WI38 (cell line): ENCODE data around the gene GLRA3.
"Not testable (repeated sequence)": the region's sequence is repeated elsewhere in the genome, so short reads cannot be mapped to it uniquely, and the experiment has no call there.

Experiments used
- H3K4me3 ChIP-seq: 2 replicates; pipeline ENCODE4 v1.5.1; 2011; ENCODE audit warnings: low read depth, mild to moderate bottlenecking, control low read depth, low read length
- TF ChIP-seq, protein P1 (sequence below): IDR thresholded peaks from 2 replicates; pipeline ENCODE4 v1.5.1; 2012; ENCODE audit warnings: low read depth, mild to moderate bottlenecking, control low read depth, low read length

The GLRA3 gene

DNA sequence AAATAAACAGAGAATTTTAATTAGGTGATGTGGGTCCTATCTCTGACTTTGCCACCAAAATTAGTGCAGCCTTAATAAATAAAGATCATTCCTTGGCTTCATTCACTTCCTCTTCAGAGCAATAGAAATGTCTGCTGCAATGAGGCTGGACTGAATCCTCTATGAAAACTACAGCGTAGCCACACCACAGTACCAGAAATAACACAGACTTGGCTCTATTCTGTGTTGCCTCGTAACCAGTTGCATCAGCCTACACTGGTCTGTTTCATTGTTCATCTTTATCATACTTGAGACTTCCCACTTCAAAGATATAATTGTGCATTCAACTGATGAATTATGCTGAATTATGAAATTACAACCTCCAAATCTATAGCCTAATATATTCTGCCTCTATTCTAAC, 15.8 kb downstream of the GLRA3 start:
- no peak overlapping the region for H3K4me3 ChIP-seq
- TF ChIP-seq, protein P1, sequence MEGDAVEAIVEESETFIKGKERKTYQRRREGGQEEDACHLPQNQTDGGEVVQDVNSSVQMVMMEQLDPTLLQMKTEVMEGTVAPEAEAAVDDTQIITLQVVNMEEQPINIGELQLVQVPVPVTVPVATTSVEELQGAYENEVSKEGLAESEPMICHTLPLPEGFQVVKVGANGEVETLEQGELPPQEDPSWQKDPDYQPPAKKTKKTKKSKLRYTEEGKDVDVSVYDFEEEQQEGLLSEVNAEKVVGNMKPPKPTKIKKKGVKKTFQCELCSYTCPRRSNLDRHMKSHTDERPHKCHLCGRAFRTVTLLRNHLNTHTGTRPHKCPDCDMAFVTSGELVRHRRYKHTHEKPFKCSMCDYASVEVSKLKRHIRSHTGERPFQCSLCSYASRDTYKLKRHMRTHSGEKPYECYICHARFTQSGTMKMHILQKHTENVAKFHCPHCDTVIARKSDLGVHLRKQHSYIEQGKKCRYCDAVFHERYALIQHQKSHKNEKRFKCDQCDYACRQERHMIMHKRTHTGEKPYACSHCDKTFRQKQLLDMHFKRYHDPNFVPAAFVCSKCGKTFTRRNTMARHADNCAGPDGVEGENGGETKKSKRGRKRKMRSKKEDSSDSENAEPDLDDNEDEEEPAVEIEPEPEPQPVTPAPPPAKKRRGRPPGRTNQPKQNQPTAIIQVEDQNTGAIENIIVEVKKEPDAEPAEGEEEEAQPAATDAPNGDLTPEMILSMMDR: no peak

DNA sequence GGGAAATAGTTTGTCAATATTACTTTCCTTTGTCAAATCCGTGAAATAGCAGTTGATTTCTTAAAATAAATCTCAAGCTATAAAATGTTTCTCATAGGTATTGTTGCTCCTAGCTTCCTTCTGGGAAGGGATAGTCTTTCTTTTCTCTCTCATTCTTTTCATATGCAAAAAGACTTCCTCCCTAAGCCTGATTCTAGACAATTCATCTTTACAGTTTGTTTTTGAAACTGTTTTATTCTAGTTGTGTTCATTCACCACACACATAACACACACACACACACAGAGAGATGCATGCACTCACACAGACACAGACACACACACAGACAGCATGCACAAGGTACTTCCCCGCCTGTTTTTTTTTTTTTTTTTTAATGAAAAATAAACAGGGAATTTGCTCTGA, 18.2 kb downstream of the GLRA3 start:
- TF ChIP-seq, protein P1: no peak
- H3K4me3 ChIP-seq: no peak overlapping the region

DNA sequence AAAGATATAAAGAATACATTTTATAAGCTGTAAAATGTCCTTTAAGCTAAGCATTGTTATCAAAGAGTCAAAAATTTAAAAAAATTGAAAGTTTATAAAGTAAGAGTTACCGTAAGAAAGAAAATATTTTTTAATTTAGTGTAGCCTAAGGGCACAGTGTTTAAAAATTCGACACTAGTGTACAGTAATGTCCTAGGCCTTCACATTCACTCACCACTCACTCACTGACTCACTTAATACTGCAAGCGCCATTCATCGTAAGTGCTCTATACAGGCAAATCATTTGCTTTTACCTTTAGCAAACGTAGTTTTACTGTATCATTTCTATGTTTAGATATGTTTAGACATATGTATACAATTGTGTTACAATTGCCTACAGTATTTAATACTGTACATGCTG, 20.2 kb downstream of the GLRA3 start:
- TF ChIP-seq, protein P1: no peak
- H3K4me3 ChIP-seq: no peak overlapping the region

DNA sequence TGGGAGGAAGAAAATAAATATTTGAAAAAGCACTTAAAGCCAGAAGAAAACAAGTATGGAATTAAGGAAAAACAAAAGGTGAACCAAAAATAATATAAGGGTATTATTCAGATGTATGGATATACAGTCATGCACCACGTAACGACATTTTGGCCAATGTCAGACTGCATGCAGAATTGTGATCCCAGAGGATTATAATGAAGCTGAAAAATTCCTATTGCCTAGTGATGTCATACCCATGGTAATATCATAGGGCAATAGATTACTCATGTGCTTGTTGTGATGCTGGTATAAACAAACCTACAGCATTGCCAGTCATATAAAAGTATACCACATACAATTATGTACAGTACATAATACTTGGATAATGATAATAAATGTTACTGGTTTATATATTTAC, 20.9 kb downstream of the GLRA3 start:
- no peak overlapping the region for H3K4me3 ChIP-seq
- TF ChIP-seq, protein P1: no peak

GRCh38 chr4:174805746-174806145, 23.3 kb downstream of the GLRA3 start:
- no peak overlapping the region for H3K4me3 ChIP-seq
- TF ChIP-seq, protein P1: no peak

GRCh38 chr4:174794543-174795094, 34.4 kb downstream of the GLRA3 start:
- TF ChIP-seq, protein P1: no peak
- H3K4me3 ChIP-seq: no peak overlapping the region

DNA sequence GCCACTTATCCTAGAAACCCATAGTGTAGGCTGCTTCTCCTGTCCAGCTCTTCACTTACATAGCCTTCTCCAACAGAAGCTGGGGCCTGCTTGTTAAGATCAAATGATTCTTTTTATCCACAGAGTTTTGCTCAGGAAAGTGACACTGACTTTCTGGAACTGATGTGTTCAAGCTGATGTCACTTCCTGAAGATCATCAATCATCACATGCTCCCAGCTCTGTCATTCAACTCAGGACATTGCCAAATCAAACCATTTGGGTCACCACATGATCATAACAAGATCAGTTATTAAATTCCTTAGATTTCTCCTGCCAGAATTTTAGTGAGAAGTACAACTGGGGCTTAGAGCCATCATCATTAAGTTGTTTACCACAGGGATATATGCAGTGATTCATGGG, 39.4 kb downstream of the GLRA3 start:
- TF ChIP-seq, protein P1: no peak
- no peak overlapping the region for H3K4me3 ChIP-seq

DNA sequence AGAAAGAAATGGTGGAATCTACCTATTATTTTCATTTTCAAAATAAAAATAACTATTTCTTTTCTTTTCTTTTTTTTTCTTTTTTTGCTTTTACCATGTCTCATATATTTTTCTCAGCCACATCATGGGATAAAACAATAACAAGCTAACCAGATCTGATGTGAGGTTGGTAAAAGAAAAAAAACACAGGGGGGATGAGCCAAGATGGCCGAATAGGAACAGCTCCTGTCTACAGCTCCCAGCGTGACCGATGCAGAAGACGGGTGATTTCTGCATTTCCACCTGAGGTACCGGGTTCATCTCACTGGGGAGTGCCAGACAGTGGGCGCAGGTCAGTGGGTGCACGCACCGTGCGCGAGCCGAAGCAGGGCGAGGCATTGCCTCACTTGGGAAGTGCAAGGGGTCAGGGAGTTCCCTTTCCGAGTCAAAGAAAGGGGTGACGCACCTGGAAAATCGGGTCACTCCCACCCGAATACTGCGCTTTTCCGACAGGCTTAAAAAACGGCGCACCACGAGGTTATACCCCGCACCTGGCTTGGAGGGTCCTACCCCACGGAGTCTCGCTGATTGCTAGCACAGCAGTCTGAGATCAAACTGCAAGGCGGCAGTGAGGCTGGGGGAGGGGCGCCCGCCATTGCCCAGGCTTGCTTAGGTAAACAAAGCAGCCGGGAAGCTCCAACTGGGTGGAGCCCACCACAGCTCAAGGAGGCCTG, 50.6 kb downstream of the GLRA3 start:
- H3K4me3 ChIP-seq: not testable (repeated sequence)
